Measurements from ENCODE around the gene BZW2. TPM values are rescaled to one million over a fixed set of nuclear protein-coding genes. Genes with fewer than 3 reads are reported as not detected.

BZW2 gene
- total and polyA plus RNA-seq, 8 donors: 25.5 to 110 (median 67.3) TPM

DNA sequence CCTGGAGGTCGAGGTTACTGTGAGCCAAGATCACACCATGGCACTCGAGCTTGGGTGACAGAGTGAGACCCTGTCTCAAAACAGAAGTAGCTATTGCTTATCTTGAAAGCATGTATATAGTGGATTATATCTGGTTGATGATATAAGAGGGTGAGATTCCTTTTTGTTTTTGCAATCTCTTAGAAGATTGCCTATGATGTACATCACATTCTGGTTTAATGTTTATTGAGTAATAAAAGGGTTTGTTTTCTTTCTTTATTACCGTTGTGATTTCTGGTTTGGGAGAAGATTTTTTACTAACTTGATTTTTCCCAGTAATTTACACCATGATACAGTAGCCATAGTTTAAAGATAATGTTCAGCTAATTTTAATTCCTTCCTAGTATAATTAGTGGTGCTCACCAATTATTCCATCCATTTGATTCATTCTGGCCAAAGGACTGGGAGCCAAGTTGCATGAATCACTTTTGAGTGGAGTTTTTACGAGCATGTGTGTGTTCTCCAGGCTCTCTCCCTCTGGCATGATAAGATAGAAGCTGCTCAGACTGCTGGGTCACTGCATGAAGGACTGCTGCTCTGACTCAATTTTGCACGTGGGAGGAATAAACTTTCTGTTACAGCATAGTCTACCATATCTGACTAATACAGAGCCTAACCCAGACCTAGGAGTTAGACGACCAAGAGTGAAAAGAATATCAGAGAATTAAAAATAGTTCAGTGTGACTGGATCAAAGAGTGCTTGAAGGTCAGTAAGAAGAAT is 94.1 kb downstream of the BZW2 start:
- Histone ChIP-seq H3K27ac (peak overlapping the region in 2 of 5 donors; percentile 14 to 34), H3K9me3 (no peaks in the 10 kb centered on the region), H3K4me3 (no peak overlapping the region), H3K27me3 (no peaks in the 10 kb centered on the region), H3K4me1 (peaks cover 0 to 26% (median 6%) of the 10 kb centered on the region in 4 donors), H3K36me3 (no peaks in the 10 kb centered on the region)
- TF ChIP-seq EP300 (IDR thresholded peaks at IDR 0.05) (no peak), POLR2AphosphoS5 (IDR thresholded peaks at IDR 0.05) (peak in 1 of 3 donors; percentile 72), POLR2A (IDR thresholded peaks at IDR 0.05) (no peak)
- TF ChIP-seq, protein P1, sequence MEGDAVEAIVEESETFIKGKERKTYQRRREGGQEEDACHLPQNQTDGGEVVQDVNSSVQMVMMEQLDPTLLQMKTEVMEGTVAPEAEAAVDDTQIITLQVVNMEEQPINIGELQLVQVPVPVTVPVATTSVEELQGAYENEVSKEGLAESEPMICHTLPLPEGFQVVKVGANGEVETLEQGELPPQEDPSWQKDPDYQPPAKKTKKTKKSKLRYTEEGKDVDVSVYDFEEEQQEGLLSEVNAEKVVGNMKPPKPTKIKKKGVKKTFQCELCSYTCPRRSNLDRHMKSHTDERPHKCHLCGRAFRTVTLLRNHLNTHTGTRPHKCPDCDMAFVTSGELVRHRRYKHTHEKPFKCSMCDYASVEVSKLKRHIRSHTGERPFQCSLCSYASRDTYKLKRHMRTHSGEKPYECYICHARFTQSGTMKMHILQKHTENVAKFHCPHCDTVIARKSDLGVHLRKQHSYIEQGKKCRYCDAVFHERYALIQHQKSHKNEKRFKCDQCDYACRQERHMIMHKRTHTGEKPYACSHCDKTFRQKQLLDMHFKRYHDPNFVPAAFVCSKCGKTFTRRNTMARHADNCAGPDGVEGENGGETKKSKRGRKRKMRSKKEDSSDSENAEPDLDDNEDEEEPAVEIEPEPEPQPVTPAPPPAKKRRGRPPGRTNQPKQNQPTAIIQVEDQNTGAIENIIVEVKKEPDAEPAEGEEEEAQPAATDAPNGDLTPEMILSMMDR (IDR thresholded peaks at IDR 0.05): no peak
- WGBS, 5 donors: 41 to 52% (median 47%) methylated on average over 6 of the region's 6 CpGs
- peak in 1 of 2 donors; percentile 69 for DNase-seq
- intact Hi-C loops (cut with DNase I; ENCODE audit: low total_unique reads): no loop called here

DNA sequence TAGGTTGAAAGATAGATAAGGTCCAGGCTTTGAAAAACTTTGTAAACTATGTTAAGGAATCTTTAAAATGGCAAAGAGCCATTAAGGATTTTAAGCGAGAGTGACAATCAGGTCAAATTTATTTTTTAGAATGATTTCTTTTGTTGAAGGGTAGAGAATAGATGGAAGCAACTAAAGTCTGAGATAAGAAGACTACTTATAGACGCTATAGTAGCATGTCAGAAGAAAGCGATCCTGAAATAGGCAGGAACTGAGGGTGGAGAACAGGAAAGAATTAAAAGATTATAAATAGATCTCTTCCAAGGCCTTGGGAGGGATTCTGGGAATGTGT is 94.6 kb downstream of the BZW2 start:
- DNase-seq: no peak
- Histone ChIP-seq H3K27me3 (no peaks in the 10 kb centered on the region), H3K4me3 (no peak overlapping the region), H3K36me3 (no peaks in the 10 kb centered on the region), H3K4me1 (peaks cover 0 to 26% (median 6%) of the 10 kb centered on the region in 4 donors), H3K27ac (peak overlapping the region in 2 of 5 donors; percentile 14 to 34), H3K9me3 (no peaks in the 10 kb centered on the region)
- TF ChIP-seq, protein P1 (IDR thresholded peaks at IDR 0.05): no peak
- TF ChIP-seq EP300 (IDR thresholded peaks at IDR 0.05) (no peak), POLR2A (IDR thresholded peaks at IDR 0.05) (no peak), POLR2AphosphoS5 (IDR thresholded peaks at IDR 0.05) (no peak)
- intact Hi-C loops (cut with DNase I; ENCODE audit: low total_unique reads): no loop called here
- WGBS, 5 donors: 68 to 77% (median 75%) methylated on average over 3 of the region's 3 CpGs

DNA sequence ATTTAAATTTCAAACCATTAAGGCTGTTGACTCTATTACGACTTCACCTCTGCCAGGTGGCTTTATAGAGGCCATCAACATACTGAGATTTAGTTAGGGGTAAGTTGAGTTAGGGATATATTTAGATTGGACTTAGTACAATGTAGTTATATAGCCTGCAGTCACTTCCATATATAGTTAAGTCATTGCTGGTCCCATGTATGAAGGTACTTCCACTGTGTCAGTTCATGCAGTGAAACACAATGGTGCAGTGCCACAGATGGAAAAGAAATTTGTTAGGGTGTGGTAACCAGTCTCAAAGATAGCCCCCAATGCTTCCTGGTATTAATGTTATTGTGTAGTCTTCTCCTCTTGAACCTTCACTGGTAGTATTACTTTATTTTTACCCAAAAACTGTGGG is 95.0 kb downstream of the BZW2 start:
- peaks cover 0 to 26% (median 6%) of the 10 kb centered on the region in 4 donors for H3K4me1 ChIP-seq
- TF ChIP-seq, protein P1 (IDR thresholded peaks at IDR 0.05): no peak
- TF ChIP-seq POLR2AphosphoS5 (IDR thresholded peaks at IDR 0.05) (no peak), EP300 (IDR thresholded peaks at IDR 0.05) (no peak), POLR2A (IDR thresholded peaks at IDR 0.05) (no peak)
- H3K9me3 ChIP-seq: no peaks in the 10 kb centered on the region
- H3K27ac ChIP-seq: peak overlapping the region in 2 of 5 donors; percentile 14 to 34
- DNase-seq: no peak
- H3K27me3 ChIP-seq: no peaks in the 10 kb centered on the region
- H3K36me3 ChIP-seq: no peaks in the 10 kb centered on the region
- 54 to 94% (median 87%) methylated on average over 1 of the region's 1 CpG for WGBS, 5 donors
- no peak overlapping the region for H3K4me3 ChIP-seq
- intact Hi-C loops (cut with DNase I; ENCODE audit: low total_unique reads): no loop called here

DNA sequence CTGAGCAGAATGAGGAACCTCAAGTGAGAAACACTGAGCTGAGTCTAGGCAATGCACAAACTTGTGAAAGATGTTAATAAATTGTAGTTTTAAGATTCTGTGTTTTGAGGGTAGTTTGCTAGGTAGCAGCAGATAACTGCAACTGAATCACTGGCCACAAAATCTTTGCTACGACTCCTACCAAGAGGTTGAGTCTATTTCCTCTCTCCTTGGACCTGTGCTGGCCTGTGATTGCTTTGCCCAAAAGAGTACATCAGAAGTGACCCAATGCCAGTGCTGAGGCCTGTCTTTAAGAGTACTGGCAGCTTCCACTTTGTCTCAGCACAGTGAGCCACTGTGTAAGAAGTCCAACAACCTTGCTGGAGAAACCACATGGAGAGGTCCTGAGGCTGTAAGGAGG is 95.7 kb downstream of the BZW2 start:
- TF ChIP-seq, protein P1 (IDR thresholded peaks at IDR 0.05): no peak
- TF ChIP-seq POLR2A (IDR thresholded peaks at IDR 0.05): no peak
- TF ChIP-seq POLR2AphosphoS5 (IDR thresholded peaks at IDR 0.05): no peak
- no peak for TF ChIP-seq EP300 (IDR thresholded peaks at IDR 0.05)
- H3K27ac ChIP-seq: no peak overlapping the region
- peaks cover 0 to 26% (median 6%) of the 10 kb centered on the region in 4 donors for H3K4me1 ChIP-seq
- 93 to 100% (median 95%) methylated on average over 1 of the region's 1 CpG for WGBS, 5 donors
- H3K9me3 ChIP-seq: no peaks in the 10 kb centered on the region
- H3K4me3 ChIP-seq: no peak overlapping the region
- intact Hi-C loops (cut with DNase I; ENCODE audit: low total_unique reads): no loop called here
- H3K27me3 ChIP-seq: no peaks in the 10 kb centered on the region
- H3K36me3 ChIP-seq: no peaks in the 10 kb centered on the region
- no peak for DNase-seq

All from stomach (tissue), 9 donors.